H54 (cell line): Measurements from ENCODE around the gene CRB1.

Experiments
- DNase-seq: peaks from one replicate; pipeline ENCODE4 v3.0.0; 2011; ENCODE audit warnings: low spot score, mixed read lengths; ENCODE audit not compliant: insufficient read length
- FAIRE-seq: peaks from 3 replicates; lab custom pipeline; 2011; peaks lifted over from hg19 to GRCh38; lab: Jason Lieb, UNC
- POLR2A ChIP-seq: IDR thresholded peaks from 2 replicates; pipeline ENCODE4 v1.6.1; 2011; ENCODE audit warnings: low read depth, mild to moderate bottlenecking, low read length

The CRB1 gene

GRCh38 chr1:197268012-197268411, at the start of gene CRB1:
CRB1 (plus strand) TSS chr1:197268252; CDS start chr1:197268413, 161 bp downstream.
- DNase-seq (no peak), FAIRE-seq (no peak)
- TF ChIP-seq POLR2A: no peak

GRCh38 chr1:197218857-197219256, 49.2 kb upstream of the CRB1 start:
- FAIRE-seq (no peak), DNase-seq (no peak)
- TF ChIP-seq POLR2A: no peak

- no peak for DNase-seq
- no peak for TF ChIP-seq POLR2A
- no peak for FAIRE-seq
These were observed 45.9 kb upstream of the CRB1 start for GRCh38 chr1:197222025-197222685.

GRCh38 chr1:197222780-197223179, 45.3 kb upstream of the CRB1 start:
- no peak for FAIRE-seq
- TF ChIP-seq POLR2A: no peak
- DNase-seq: no peak

GRCh38 chr1:197224160-197224559, 43.9 kb upstream of the CRB1 start:
- DNase-seq (no peak), FAIRE-seq (no peak)
- no peak for TF ChIP-seq POLR2A

- DNase-seq: no peak
- FAIRE-seq: no peak
- TF ChIP-seq POLR2A: no peak
These were observed 42.4 kb upstream of the CRB1 start for GRCh38 chr1:197225611-197226010.

GRCh38 chr1:197234581-197234980, 33.5 kb upstream of the CRB1 start:
- DNase-seq: no peak
- no peak for TF ChIP-seq POLR2A
- FAIRE-seq: no peak

GRCh38 chr1:197235355-197235754, 32.7 kb upstream of the CRB1 start:
- DNase-seq (no peak), FAIRE-seq (no peak)
- no peak for TF ChIP-seq POLR2A

GRCh38 chr1:197247465-197247864, 20.6 kb upstream of the CRB1 start:
- DNase-seq: no peak
- no peak for FAIRE-seq
- no peak for TF ChIP-seq POLR2A

- TF ChIP-seq POLR2A: no peak
- no peak for DNase-seq
- no peak for FAIRE-seq
These were observed 18.7 kb upstream of the CRB1 start for GRCh38 chr1:197249324-197249723.

- no peak for FAIRE-seq
- DNase-seq: no peak
- no peak for TF ChIP-seq POLR2A
These were observed 17.4 kb upstream of the CRB1 start for GRCh38 chr1:197250616-197251015.

- TF ChIP-seq POLR2A: no peak
- no peak for FAIRE-seq
- DNase-seq: no peak
These were observed 15.1 kb upstream of the CRB1 start for GRCh38 chr1:197252973-197253372.

GRCh38 chr1:197254866-197255265, 13.2 kb upstream of the CRB1 start:
- no peak for TF ChIP-seq POLR2A
- DNase-seq (no peak), FAIRE-seq (no peak)

- no peak for TF ChIP-seq POLR2A
- no peak for FAIRE-seq
- no peak for DNase-seq
These were observed 3.0 kb upstream of the CRB1 start for GRCh38 chr1:197264936-197265567.

- TF ChIP-seq POLR2A: no peak
- DNase-seq: no peak
- FAIRE-seq: no peak
These were observed 1.0 kb downstream of the CRB1 start for GRCh38 chr1:197269053-197269452.
